Cardiac fibroblast (primary cell): ENCODE data around the gene CAMK2D.

Experiments
- DNase-seq, 2 donors: peaks; one replicate each; pipeline versions ENCODE4 v3.0.0 to v3.0.0-alpha.2; 2010; ENCODE audit warnings: low read depth in 2 of 2
- H3K4me3 ChIP-seq, 2 donors: replicated peaks in 1 of 2; 1 replicate in 1 of 2; 2 replicates in 1 of 2; pipeline ENCODE4 v1.5.1; 2011; ENCODE audit warnings: low read depth in 2 of 2, low read length in 2 of 2, mild to moderate bottlenecking in 2 of 2, moderate library complexity in 1 of 2
- CTCF ChIP-seq: IDR thresholded peaks from one replicate; pipeline ENCODE4 v1.5.1; 2011; ENCODE audit warnings: low read depth, mild to moderate bottlenecking, low read length, inconsistent platforms

The CAMK2D gene

GRCh38 chr4:113760094-113760794 lies 1.3 kb downstream of the CAMK2D start:
- peak; percentile 67 to 68 for DNase-seq
- H3K4me3 ChIP-seq, result peak overlapping the region; percentile 90 to 97
- no peak for TF ChIP-seq CTCF

- no peak for TF ChIP-seq CTCF
- peak overlapping the region; percentile 90 to 97 for H3K4me3 ChIP-seq
- peak in 1 of 2 donors; percentile 38 for DNase-seq
Observed at GRCh38 chr4:113759696-113760093, 1.8 kb downstream of the CAMK2D start.

GRCh38 chr4:113758372-113758771 lies 3.2 kb downstream of the CAMK2D start:
- peak overlapping the region; percentile 90 to 97 for H3K4me3 ChIP-seq
- no peak for TF ChIP-seq CTCF
- DNase-seq, result peak; percentile 57 to 73

GRCh38 chr4:113757486-113757885 lies 4.1 kb downstream of the CAMK2D start:
- TF ChIP-seq CTCF, result no peak
- no peak for DNase-seq
- no peak overlapping the region for H3K4me3 ChIP-seq

- H3K4me3 ChIP-seq, result no peak overlapping the region
- no peak for TF ChIP-seq CTCF
- DNase-seq, result peak; percentile 81 to 84
Observed at GRCh38 chr4:113756005-113756410, 5.5 kb downstream of the CAMK2D start.

- DNase-seq, result no peak
- no peak overlapping the region for H3K4me3 ChIP-seq
- TF ChIP-seq CTCF, result no peak
Observed at GRCh38 chr4:113750734-113751133, 10.8 kb downstream of the CAMK2D start.

GRCh38 chr4:113750296-113750695 lies 11.2 kb downstream of the CAMK2D start:
- DNase-seq, result no peak
- TF ChIP-seq CTCF, result no peak
- no peak overlapping the region for H3K4me3 ChIP-seq
